GM12865 (cell line): Measurements from ENCODE around the gene MRPL14.

Experiments used
- DNase-seq: peaks from one replicate; pipeline ENCODE4 v3.0.0; 2010; ENCODE audit warnings: low read depth
- H3K4me3 ChIP-seq: 2 replicates; pipeline ENCODE4 v1.5.1; 2011; ENCODE audit warnings: mild to moderate bottlenecking, low read depth, low read length, control low read depth
- TF ChIP-seq, protein P1 (sequence below): IDR thresholded peaks from 2 replicates; pipeline ENCODE4 v1.5.1; 2011; ENCODE audit warnings: low read length, control low read depth, low read depth, inconsistent platforms; ENCODE audit not compliant: insufficient read depth; ENCODE audit errors: missing control alignments

MRPL14 gene

DNA sequence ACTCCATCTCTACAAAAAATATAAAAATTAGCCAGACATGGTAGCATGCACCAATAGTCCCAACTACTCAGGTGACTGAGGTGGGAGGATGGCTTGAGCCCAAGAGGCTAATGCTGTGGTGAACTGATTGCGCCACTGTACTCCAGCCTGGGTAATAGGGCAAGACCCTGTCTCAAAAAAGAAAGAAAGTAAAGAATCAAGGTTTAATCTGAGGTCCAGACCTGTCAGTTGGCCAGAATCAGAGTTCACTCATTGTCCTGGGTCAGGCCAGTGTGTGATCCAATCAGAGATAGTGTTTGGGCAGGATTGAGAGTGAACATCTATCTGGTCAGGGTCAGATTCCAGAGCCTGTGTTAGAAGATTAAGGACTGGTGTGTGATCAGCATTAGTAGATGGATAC is 15.6 kb upstream of the MRPL14 start:
- no peak for DNase-seq
- no peak overlapping the region for H3K4me3 ChIP-seq
- TF ChIP-seq, protein P1, sequence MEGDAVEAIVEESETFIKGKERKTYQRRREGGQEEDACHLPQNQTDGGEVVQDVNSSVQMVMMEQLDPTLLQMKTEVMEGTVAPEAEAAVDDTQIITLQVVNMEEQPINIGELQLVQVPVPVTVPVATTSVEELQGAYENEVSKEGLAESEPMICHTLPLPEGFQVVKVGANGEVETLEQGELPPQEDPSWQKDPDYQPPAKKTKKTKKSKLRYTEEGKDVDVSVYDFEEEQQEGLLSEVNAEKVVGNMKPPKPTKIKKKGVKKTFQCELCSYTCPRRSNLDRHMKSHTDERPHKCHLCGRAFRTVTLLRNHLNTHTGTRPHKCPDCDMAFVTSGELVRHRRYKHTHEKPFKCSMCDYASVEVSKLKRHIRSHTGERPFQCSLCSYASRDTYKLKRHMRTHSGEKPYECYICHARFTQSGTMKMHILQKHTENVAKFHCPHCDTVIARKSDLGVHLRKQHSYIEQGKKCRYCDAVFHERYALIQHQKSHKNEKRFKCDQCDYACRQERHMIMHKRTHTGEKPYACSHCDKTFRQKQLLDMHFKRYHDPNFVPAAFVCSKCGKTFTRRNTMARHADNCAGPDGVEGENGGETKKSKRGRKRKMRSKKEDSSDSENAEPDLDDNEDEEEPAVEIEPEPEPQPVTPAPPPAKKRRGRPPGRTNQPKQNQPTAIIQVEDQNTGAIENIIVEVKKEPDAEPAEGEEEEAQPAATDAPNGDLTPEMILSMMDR, result no peak

DNA sequence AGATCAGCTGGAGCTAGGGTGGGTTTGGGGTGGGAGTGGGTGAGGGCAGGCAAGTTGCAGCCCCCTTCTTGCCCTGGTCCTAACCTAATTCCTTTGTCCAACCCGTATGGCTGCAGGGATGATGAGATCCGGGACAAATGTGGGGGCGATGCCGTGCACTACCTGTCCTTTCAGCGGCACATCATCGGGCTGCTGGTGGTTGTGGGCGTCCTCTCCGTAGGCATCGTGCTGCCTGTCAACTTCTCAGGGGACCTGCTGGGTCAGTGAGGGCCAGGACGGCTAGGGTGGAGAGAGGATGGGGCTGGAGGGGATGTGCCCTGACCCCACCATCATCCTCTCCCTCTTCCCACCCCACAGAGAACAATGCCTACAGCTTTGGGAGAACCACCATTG is 12.1 kb upstream of the MRPL14 start:
- TF ChIP-seq, protein P1, result no peak
- no peak for DNase-seq
- no peak overlapping the region for H3K4me3 ChIP-seq

DNA sequence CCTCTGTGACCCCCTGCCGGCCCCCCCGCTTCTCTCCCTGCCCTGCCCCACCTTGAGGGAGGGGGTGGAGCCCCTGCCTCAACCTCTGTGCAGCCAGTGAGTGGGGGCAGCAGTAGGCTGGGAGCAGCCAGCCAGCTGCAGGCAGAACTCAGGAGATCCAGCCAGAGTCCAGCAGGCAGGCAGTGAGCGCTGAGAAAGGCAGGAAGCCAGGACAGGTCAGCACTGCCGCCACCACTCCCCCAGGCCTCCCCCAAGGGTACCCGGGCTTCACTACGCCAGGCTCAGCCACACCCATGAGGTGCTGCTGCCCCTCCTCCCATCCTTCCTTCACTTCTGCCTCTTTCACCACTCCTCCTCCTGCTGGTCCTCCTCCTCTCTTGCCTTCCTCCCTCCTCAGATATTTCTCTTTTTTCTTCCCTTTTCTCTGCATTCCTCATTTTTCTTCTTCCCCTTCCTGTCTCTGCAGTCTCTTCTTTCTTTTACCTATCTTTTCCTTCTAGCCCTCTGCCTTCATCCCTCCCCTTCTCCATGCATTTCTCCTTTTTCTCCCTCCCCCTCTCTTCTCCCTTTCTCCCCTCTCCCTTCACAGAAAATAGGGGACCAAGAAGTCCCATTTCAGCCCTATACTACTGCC is 11.6 kb upstream of the MRPL14 start:
- H3K4me3 ChIP-seq, result no peak overlapping the region
- no peak for DNase-seq
- TF ChIP-seq, protein P1, result no peak

DNA sequence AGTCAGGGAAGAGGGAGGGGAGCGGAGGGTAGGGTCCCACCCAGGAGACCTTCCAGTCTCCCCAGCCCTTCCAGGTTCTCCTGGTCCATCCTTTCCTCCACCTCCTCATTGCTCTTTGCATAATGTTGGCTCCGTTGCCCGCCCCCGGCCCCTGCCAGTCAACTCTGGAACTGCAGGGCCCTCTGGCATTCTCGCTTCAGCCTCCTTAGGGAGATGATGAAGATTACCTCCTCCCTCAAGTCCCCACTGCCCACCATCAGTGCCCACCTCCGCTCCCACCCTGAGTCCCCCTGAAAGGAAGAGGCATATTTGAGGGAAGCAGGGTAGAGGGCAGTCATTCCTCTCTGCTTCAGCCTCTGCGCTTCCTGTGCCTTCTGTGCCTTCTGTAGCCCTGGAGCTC is 8.6 kb upstream of the MRPL14 start:
- H3K4me3 ChIP-seq, result no peak overlapping the region
- TF ChIP-seq, protein P1, result no peak
- no peak for DNase-seq

DNA sequence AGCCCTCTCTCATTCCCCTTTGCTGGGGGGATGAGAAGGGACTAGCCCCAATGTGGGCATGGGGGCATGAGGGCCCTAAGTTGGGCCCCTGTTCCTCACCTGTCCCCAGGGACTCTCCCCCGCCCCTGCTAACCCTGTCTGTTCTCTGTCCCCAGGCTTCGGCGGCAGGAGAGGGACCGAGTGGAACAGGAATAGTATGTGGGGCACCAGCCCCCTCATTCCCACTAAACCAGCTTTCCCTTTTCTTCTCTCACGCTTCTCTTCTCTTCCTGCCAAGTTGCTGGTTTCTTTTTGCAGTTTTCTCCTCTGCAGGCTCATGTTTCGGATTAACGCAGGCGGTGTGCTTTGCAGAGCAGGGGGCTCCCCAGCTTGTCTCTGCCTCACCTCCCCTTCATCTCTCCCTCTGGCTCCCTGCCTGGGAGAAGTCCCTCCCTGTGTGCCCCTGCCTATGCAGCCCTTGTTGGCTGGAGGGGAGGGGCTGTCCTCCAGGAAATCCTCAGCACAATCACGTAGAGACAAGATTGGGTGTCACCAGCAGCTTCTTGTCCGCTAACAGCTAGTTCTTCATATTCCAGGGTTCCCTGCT is 8.0 kb upstream of the MRPL14 start:
- no peak overlapping the region for H3K4me3 ChIP-seq
- TF ChIP-seq, protein P1, result no peak
- no peak for DNase-seq

DNA sequence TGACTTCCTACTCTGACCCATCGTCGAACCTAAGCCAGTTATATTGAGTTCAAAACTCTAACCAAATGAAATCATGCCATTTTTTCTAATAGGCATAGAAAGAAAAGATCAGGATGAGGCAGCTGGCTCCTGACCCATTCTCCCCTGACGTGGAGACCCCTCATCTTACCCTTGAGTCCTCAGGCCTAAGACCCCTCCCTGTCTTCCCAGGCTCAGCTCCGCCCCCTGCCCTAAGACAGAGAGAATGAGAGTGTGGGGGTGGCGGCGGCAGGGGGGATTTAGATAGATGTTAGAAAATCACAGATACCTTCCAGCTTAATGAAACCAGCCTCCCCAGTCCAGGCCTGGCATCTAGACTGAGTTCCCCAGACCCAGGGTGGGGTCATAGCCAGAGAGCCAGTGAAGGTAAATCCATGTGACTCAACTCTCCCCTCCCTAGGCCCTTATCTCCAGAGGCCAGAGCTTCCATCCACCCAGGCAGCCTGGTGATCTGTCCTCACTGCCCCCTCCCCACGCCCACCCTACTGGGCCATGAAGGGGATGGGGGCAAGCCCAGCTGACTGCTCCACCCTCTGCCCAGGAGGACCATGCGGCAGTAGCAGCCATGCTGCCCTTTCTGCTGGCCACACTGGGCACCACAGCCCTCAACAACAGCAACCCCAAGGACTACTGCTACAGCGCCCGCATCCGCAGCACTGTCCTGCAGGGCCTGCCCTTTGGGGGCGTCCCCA is 6.9 kb upstream of the MRPL14 start:
- H3K4me3 ChIP-seq, result no peak overlapping the region
- DNase-seq, result no peak
- TF ChIP-seq, protein P1, result no peak
